Skin epidermis (tissue), 12 donors: ENCODE measurements around the gene CNFN.
"Not testable (repeated sequence)": the region's sequence is repeated elsewhere in the genome, so short reads cannot be mapped to it uniquely, and the experiment has no call there.

ENCODE experiments used
- H3K27ac ChIP-seq, 21 experiments: fragments of 200-600 bp; sonication (generic) in 11 of 21; one replicate each; pipeline ENCODE4 v1.5.0; 2020; ENCODE audit warnings: mild to moderate bottlenecking in 3 of 21, inconsistent platforms in 2 of 21, moderate library complexity in 2 of 21
- H3K4me3 ChIP-seq, 7 experiments: fragments of 200-600 bp; sonication (generic) in 2 of 7; one replicate each; pipeline ENCODE4 v1.5.0; 2020; ENCODE audit warnings: inconsistent platforms in 2 of 7, mild to moderate bottlenecking in 2 of 7, moderate library complexity in 1 of 7

CNFN gene

GRCh38 chr19:42355896-42356295, 34.2 kb downstream of the CNFN start:
- Histone ChIP-seq H3K27ac (no peak overlapping the region), H3K4me3 (no peak overlapping the region)

DNA sequence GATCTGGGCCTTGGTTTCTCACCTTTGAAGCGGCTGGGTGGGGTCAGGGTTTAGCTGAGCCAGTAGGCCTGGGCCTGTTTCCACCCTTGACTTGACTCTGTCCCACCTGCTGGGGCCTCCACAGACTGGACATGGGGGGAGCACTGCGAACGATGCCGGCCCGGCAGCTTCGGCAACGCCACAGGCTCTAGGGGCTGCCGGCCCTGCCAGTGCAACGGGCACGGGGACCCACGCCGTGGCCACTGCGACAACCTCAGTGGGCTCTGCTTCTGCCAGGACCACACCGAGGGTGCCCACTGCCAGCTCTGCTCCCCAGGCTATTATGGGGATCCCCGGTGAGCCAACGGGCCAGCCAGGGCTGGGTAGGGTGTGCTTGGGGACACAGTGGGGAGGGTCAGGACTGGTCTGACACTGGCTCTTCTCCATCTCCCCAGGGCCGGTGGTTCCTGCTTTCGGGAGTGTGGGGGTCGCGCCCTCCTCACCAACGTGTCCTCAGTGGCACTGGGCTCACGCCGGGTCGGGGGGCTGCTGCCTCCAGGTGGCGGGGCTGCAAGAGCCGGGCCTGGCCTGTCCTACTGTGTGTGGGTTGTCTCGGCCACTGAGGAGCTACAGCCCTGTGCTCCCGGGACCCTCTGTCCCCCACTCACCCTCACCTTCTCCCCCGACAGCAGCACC, 36.6 kb downstream of the CNFN start:
- H3K27ac ChIP-seq = no peak overlapping the region
- H3K4me3 ChIP-seq = no peak overlapping the region

- Histone ChIP-seq H3K4me3 (no peak overlapping the region), H3K27ac (no peak overlapping the region)
Measured at GRCh38 chr19:42352301-42353259, 37.5 kb downstream of the CNFN start.

DNA sequence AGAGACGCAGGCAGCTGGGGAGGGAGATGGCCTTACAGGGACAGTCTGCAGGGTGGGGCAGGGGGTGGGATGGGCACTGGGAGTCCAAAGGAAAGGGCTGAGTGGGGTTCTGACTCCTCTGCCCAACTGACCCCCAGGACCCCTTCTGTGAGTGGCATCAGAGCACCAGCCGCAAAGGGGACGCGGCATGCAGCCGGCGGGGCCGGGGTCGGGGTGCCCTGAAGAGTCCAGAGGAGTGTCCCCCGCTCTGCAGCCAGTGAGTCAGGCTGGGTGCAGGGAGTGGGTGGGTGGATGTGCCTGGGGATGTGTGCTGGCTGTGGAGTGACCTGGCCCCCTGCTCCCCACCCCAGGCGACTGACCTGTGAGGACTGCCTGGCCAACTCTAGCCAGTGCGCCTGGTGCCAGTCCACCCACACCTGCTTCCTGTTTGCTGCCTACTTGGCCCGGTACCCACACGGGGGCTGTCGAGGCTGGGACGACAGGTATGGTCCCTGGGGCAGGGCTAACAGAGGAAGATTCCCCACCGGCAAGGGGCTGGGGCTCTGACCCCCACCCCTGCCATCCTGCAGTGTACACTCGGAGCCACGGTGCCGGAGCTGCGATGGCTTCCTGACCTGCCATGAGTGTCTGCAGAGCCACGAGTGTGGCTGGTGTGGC, 38.9 kb downstream of the CNFN start:
- H3K27ac ChIP-seq = no peak overlapping the region
- no peak overlapping the region for H3K4me3 ChIP-seq

DNA sequence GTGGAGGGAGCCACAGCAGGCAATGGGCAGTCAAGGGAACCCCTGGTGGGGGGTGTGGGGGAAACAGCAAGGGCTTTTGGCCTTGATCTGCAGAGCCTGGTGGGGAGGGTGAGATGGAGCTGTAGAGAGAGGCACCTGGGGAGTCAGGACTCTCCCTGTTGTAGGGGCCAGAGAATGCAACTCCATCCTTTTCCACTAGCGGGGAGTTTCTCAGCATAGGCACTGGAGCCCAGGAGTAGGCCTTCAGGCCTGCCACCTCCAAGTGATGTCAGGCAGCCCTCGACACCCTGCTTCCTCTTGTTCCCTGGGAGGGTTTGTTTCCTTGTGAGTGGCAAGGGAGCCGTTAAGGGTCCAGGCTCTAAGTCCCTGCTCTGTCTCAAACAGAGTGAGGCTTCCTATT, 39.7 kb downstream of the CNFN start:
- no peak overlapping the region for H3K27ac ChIP-seq
- no peak overlapping the region for H3K4me3 ChIP-seq

GRCh38 chr19:42349378-42350107, 40.6 kb downstream of the CNFN start:
- no peak overlapping the region for H3K27ac ChIP-seq
- H3K4me3 ChIP-seq = no peak overlapping the region

DNA sequence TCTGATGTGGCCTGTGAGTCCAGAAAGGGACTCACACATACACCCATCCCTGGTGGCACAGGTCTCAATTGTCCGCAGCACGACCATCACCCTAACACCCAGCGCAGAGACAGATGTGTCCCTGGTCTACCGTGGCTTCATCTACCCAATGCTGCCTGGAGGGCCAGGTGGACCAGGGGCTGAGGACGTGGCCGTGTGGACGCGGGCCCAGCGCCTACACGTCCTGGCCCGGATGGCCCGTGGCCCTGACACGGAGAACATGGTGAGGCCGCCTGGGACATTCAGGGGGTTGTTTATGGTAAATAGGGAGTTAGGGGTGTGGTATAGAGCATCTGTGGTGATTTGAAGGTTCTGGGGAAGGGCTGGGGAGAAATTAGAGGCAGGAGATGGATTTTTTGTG, 41.9 kb downstream of the CNFN start:
- no peak overlapping the region for H3K4me3 ChIP-seq

DNA sequence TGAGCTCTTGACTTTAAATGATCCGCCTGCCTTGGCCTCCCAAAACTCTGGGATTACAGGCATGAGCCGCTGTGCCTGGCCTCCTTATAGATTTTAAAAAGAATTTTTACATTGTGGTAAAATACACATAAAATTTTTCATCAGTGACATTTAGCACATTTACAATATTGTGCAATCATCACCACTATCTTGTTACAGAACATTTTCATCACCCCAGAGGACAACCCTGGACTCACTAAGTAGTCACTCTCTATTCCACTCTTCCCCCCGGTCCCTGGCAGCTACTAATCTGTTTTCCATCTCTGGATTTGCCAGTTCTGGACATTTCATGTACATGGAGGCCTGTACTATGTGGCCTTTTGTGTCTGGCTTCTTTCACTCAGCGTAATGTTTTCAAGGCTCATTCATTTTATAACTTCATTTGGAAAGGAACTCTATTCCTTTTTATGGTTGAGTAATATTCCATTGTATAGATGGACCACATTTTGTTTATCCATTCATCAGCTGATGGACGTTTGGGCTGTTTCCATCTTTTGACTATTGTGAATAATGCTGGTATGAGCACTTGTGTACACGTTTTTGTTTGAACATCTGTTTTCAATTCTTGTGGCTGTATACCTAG, 44.8 kb downstream of the CNFN start:
- Histone ChIP-seq H3K4me3 (no peak overlapping the region), H3K27ac (no peak overlapping the region)

More for the DNA sequence above, 41.9 kb downstream of the CNFN start:
- H3K27ac ChIP-seq = no peak overlapping the region

DNA sequence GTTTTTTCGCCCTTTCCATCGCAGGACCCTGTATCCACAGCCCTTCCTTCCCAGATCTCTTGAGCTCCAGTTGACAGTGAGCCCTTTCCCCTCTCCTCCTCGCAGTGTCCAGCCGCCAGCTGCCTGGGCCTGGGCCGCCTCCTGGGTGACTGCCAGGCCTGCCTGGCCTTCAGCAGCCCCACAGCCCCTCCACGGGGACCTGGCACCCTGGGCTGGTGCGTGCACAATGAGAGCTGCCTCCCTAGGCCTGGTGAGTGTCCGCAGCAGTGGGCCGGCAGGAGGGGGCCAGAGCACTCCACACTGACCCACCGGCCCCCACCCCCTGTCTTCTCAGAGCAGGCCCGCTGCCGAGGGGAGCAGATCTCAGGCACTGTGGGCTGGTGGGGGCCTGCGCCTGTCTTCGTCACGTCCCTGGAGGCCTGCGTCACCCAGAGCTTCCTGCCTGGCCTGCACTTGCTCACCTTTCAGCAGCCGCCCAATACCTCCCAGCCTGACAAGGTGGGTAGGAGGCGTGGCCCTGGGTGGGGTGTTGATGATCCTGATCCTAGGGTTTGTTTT, 45.7 kb downstream of the CNFN start:
- Histone ChIP-seq H3K4me3 (no peak overlapping the region), H3K27ac (no peak overlapping the region)

DNA sequence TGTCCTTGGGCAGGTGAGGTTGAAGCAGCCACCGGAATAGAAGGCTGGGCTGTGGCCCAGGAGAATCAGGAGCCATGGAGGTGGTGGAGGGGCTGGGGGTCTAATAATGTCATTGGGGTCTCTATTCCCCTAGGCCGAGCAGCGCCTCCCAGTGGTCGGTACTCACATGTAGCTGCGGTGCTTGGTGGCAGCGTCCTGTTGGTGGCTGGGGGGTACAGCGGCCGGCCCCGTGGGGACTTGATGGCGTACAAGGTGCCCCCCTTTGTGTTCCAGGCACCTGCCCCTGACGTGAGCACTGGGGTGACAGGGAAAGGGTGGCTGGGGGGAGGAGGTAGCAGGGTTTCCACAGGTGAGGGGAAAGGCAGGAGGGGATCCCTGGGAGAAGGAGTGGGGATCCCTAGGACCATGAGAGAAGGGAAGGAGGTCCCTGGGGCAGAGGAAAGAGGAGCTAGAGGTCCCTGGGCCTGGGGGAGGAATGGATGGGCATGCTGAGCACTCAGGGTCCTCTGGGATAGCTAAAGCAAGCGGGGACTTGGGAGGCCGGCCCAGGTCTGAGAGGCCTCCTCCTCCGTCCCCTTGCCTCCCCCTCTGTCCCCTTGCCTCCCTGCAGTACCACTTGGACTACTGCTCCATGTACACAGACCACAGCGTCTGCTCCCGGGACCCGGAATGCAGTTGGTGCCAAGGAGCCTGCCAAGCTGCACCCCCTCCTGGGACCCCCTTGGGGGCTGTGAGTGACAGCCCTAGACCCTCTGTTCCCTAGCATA, 46.6 kb downstream of the CNFN start:
- Histone ChIP-seq H3K4me3 (no peak overlapping the region), H3K27ac (no peak overlapping the region)

- not testable (repeated sequence) for H3K4me3 ChIP-seq
Measured at GRCh38 chr19:42339922-42340321, 50.2 kb downstream of the CNFN start.

DNA sequence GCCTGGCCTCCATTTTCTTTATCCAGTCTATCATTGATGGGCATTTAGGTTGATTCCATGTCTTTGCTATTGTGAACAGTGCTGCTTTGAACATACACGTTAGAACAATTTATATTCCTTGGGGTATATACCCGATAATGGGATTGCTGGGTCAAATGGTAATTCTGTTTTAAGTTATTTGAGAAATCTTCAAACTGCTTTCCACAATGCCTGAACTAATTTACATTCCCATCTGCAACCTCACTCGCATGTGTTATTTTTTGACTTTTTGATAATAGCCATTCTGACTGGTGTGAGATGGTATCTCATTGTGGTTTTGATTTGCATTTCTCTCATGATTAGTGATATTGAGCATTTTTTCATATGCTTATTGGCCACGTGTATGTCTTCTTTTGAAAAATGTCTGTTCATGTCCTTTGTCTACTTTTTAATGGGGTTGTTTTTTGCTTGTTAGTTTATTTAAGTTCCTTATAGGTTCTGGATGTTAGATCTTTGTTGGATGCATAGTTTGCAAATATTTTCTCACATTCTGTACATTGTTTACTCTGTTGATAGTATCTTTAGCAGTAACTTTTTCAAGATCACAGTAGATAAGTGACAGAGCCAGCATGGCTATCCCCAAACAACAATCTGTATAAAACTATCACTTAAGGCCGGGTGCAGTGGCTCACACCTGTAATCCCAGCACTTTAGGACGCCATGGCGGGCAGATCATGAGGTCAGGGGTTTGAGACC, 50.8 kb downstream of the CNFN start:
- H3K4me3 ChIP-seq = not testable (repeated sequence)

More at GRCh38 chr19:42339922-42340321, 50.2 kb downstream of the CNFN start:
- H3K27ac ChIP-seq = not testable (repeated sequence)

More for the DNA sequence above, 50.8 kb downstream of the CNFN start:
- H3K27ac ChIP-seq = not testable (repeated sequence)
